H1 (cell line): ENCODE data around the gene SSH2. TPM values are rescaled to one million over a fixed set of nuclear protein-coding genes. Genes with fewer than 3 reads are reported as not detected.

Experiments
- CTCF ChIA-PET: fragments of 300-600 bp; sonication (Branson Sonifier 250); formaldehyde crosslinking; loops from one replicate; lab custom pipeline; 2021; ENCODE audit not compliant: partially characterized antibody; lab: Charles Lee
- POLR2A ChIA-PET: fragments of 300-600 bp; sonication (Branson Sonifier 250); formaldehyde crosslinking; loops from one replicate; lab custom pipeline; 2021; ENCODE audit warnings: inconsistent platforms; ENCODE audit not compliant: partially characterized antibody; lab: Charles Lee
- DNase-seq, 2 experiments: peaks; one replicate each; pipeline versions ENCODE4 v3.0.0 to v3.0.0-alpha.2; 2010 to 2022; ENCODE audit warnings: low spot score in 2 of 2, low read depth in 1 of 2, mixed read lengths in 1 of 2
- FAIRE-seq: peaks from 2 replicates; lab custom pipeline; 2011; peaks lifted over from hg19 to GRCh38; lab: Jason Lieb, UNC
- H2AFZ ChIP-seq: 2 replicates; pipeline ENCODE4 v1.8.1; 2012; ENCODE audit warnings: low read length, inconsistent platforms
- H2AK5ac ChIP-seq: 2 replicates; pipeline ENCODE4 v1.6.1; 2013; ENCODE audit warnings: low read depth, low read length
- H2BK120ac ChIP-seq: replicated peaks from 2 replicates; pipeline ENCODE3; 2013; ENCODE audit warnings: low read depth, low read length, inconsistent platforms
- H2BK12ac ChIP-seq: 2 replicates; pipeline ENCODE4 v1.6.1; 2013; ENCODE audit warnings: low read depth, low read length
- H2BK15ac ChIP-seq: 2 replicates; pipeline ENCODE4 v1.6.1; 2013; ENCODE audit warnings: low read length
- H2BK20ac ChIP-seq: 2 replicates; pipeline ENCODE4 v1.6.1; 2013; ENCODE audit warnings: low read length
- H2BK5ac ChIP-seq: 2 replicates; pipeline ENCODE4 v1.6.1; 2013; ENCODE audit warnings: low read depth, low read length
- H3K14ac ChIP-seq: 2 replicates; pipeline ENCODE4 v1.6.1; 2013; ENCODE audit warnings: inconsistent platforms; ENCODE audit not compliant: insufficient read length
- H3K18ac ChIP-seq: 2 replicates; pipeline ENCODE4 v1.6.1; 2013; ENCODE audit warnings: low read length; ENCODE audit errors: extremely low read depth
- H3K23ac ChIP-seq: 2 replicates; pipeline ENCODE4 v1.6.1; 2013; ENCODE audit warnings: inconsistent platforms; ENCODE audit not compliant: insufficient read length
- H3K23me2 ChIP-seq: 2 replicates; pipeline ENCODE4 v1.6.1; 2013; ENCODE audit warnings: low read depth, low read length
- H3K27ac ChIP-seq: 2 replicates; pipeline ENCODE4 v1.6.1; 2011; ENCODE audit warnings: low read depth, low read length, inconsistent platforms
- H3K27me3 ChIP-seq, 4 experiments: replicated peaks in 1 of 4; 1 replicate in 1 of 4; 2 replicates in 3 of 4; pipeline versions ENCODE4 v1.6.1 to v1.8.1; 2011 to 2013; ENCODE audit warnings: low read length in 3 of 4, mild to moderate bottlenecking in 3 of 4, inconsistent platforms in 2 of 4, mixed read lengths in 2 of 4, moderate library complexity in 1 of 4; ENCODE audit not compliant: control insufficient read depth in 3 of 4, insufficient read depth in 3 of 4; ENCODE audit errors: extremely low read depth in 1 of 4
- H3K36me3 ChIP-seq, 4 experiments: 2 replicates each; pipeline versions ENCODE4 v1.6.1 to v1.8.1; 2011 to 2013; ENCODE audit warnings: mild to moderate bottlenecking in 4 of 4, low read length in 3 of 4, moderate library complexity in 2 of 4, control low read depth in 1 of 4, inconsistent platforms in 1 of 4; ENCODE audit not compliant: insufficient read depth in 4 of 4, control insufficient read depth in 2 of 4
- H3K4ac ChIP-seq: replicated peaks from 2 replicates; pipeline ENCODE3; 2013; ENCODE audit warnings: low read length, low read depth, mixed read lengths, inconsistent platforms; ENCODE audit not compliant: insufficient read length
- H3K4me1 ChIP-seq, 4 experiments: replicated peaks in 1 of 4; 1 replicate in 1 of 4; 2 replicates in 3 of 4; pipeline versions ENCODE4 v1.6.1 to v1.8.1; 2011 to 2013; ENCODE audit warnings: low read length in 3 of 4, inconsistent platforms in 2 of 4, mixed read lengths in 1 of 4; ENCODE audit not compliant: insufficient read depth in 4 of 4, control insufficient read depth in 3 of 4
- H3K4me2 ChIP-seq, 2 experiments: 2 replicates each; pipeline versions ENCODE4 v1.6.1 to v1.8.1; 2011 to 2013; ENCODE audit warnings: low read depth in 2 of 2, low read length in 2 of 2, control low read depth in 1 of 2, inconsistent platforms in 1 of 2, mild to moderate bottlenecking in 1 of 2; ENCODE audit not compliant: insufficient read depth in 1 of 2
- H3K4me3 ChIP-seq, 4 experiments: fragments of 200-600, 300-600 bp in 1 of 4; sonication (generic), shearing (Covaris generic), sonication (Bioruptor Twin) in 1 of 4; 2 replicates each; pipeline versions ENCODE4 v1.5.1 to v1.8.1; 2011 to 2016; ENCODE audit warnings: low read length in 4 of 4, low read depth in 3 of 4, control low read depth in 2 of 4, inconsistent platforms in 2 of 4, mild to moderate bottlenecking in 2 of 4, mixed read lengths in 1 of 4, moderate library complexity in 1 of 4; ENCODE audit not compliant: insufficient read depth in 2 of 4; ENCODE audit errors: extremely low read depth in 1 of 4
- H3K56ac ChIP-seq: replicated peaks from 2 replicates; pipeline ENCODE3; 2013; ENCODE audit warnings: low read depth, mild to moderate bottlenecking, mixed read lengths, low read length, inconsistent platforms; ENCODE audit not compliant: insufficient read length
- H3K79me1 ChIP-seq: 2 replicates; pipeline ENCODE4 v1.6.1; 2013; ENCODE audit warnings: low read depth, low read length, control low read depth
- H3K79me2 ChIP-seq, 2 experiments: 2 replicates each; pipeline versions ENCODE4 v1.6.1 to v1.8.1; 2012 to 2013; ENCODE audit warnings: low read length in 2 of 2, mild to moderate bottlenecking in 2 of 2, inconsistent platforms in 1 of 2; ENCODE audit not compliant: insufficient read depth in 2 of 2, control insufficient read depth in 1 of 2
- H3K9ac ChIP-seq, 4 experiments: replicated peaks in 1 of 4; 1 replicate in 1 of 4; 2 replicates in 3 of 4; pipeline versions ENCODE4 v1.6.1 to v1.8.1; 2011 to 2013; ENCODE audit warnings: low read depth in 3 of 4, low read length in 3 of 4, control low read depth in 2 of 4, mild to moderate bottlenecking in 2 of 4, moderate library complexity in 2 of 4, inconsistent platforms in 1 of 4; ENCODE audit errors: extremely low read depth in 1 of 4
- H3K9me3 ChIP-seq, 2 experiments: 2 replicates each; pipeline versions ENCODE4 v1.6.1 to v1.8.1; 2012 to 2013; ENCODE audit warnings: mild to moderate bottlenecking in 2 of 2, moderate library complexity in 2 of 2, control low read depth in 1 of 2, inconsistent platforms in 1 of 2, low read depth in 1 of 2, low read length in 1 of 2, mixed read lengths in 1 of 2; ENCODE audit not compliant: insufficient read depth in 2 of 2
- H4K20me1 ChIP-seq, 2 experiments: replicated peaks in 1 of 2; 2 replicates each; pipeline versions ENCODE3 to v1.8.1; 2011 to 2013; ENCODE audit warnings: inconsistent platforms in 2 of 2, low read length in 2 of 2, mild to moderate bottlenecking in 1 of 2; ENCODE audit not compliant: insufficient read depth in 2 of 2, control insufficient read depth in 1 of 2
- H4K5ac ChIP-seq: 2 replicates; pipeline ENCODE4 v1.6.1; 2013; ENCODE audit warnings: low read length, low read depth, mixed read lengths, inconsistent platforms; ENCODE audit not compliant: insufficient read length
- H4K8ac ChIP-seq: 2 replicates; pipeline ENCODE4 v1.8.0; 2013; ENCODE audit warnings: mild to moderate bottlenecking, moderate library complexity, low read length, inconsistent platforms; ENCODE audit not compliant: insufficient read depth; ENCODE audit errors: extremely low read depth
- H4K91ac ChIP-seq: replicated peaks from 2 replicates; pipeline ENCODE3; 2013; ENCODE audit warnings: low read length, mixed read lengths, inconsistent platforms; ENCODE audit not compliant: insufficient read length
- CHD1 ChIP-seq: IDR thresholded peaks from 2 replicates; pipeline ENCODE4 v1.6.1; 2012; ENCODE audit warnings: low read depth, low read length, improper control_type of control experiment
- JUND ChIP-seq: IDR thresholded peaks from 2 replicates; pipeline ENCODE4 v1.6.1; 2011; ENCODE audit warnings: mild to moderate bottlenecking, improper control_type of control experiment, low read length
- WGBS, 2 experiments: shearing (Covaris generic) in 1 of 2; methylation state at CpG; one replicate each; pipeline versions ENCODE4 v1.1.6 to v1.1.7; 2013 to 2015; ENCODE audit warnings: low lambda C conversion rate in 2 of 2, mixed read lengths in 2 of 2, inconsistent platforms in 1 of 2, low coverage in 1 of 2, missing lambda C conversion rate in 1 of 2; ENCODE audit not compliant: insufficient replicate concordance in 2 of 2, insufficient coverage in 1 of 2, insufficient read length in 1 of 2; ENCODE audit errors: extremely low coverage in 1 of 2, missing lambda C conversion rate in 1 of 2; 5-methylcytosine and 5-hydroxymethylcytosine counted together
- polyA plus RNA-seq, 7 experiments: library from polyadenylated mRNA; depleted of rRNA in 3 of 7; stranded (reverse) in 5 of 7; unstranded in 2 of 7; fragments of >200 nt in 5 of 7; fragments of 200-250 nt in 2 of 7; gene quantifications; 1 replicate in 5 of 7; 2 replicates in 1 of 7; 4 replicates in 1 of 7; pipeline versions ENCODE4 v1.2.1 to v1.2.3, GENCODE V29; 2011 to 2013; ENCODE audit warnings: missing spikeins in 2 of 7, mixed read lengths in 2 of 7
- total RNA-seq: library from RNA; stranded (reverse); fragmentation: NEBNext Ultra II Directional; extraction: Animal tissue kit (Norgen Biotek cat#: 25700); gene quantifications from 2 replicates; pipeline ENCODE4 v1.2.1, GENCODE V29; 2021

Gene SSH2
- total and polyA plus RNA-seq, 2 of the 8 experiments (the other 6 are each of a cell fraction or from before 2014, with no cell fraction given): 5.2 to 15.9 TPM

DNA sequence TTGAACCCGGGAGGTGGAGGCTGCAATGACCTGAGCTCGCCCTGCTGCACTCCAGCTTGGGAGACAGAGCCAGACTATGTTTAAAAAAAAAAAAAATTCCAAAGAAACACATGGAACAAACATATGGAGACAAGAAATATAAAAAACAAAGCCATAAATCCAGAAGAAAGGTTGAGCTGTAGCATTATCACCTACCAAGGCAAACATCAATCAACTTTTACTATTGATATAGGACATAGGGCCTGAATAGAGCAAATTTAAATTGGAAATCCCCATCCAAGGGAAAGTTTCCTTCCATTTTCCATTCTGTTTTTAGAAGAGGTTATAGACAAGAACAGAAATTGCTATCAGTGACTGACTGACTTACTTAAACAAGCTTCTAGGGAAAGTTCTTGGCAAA, 56.6 kb downstream of the SSH2 start:
- Histone ChIP-seq H2BK12ac (no peak overlapping the region), H3K4me3 (no peak overlapping the region), H3K9me3 (no peaks in the 10 kb centered on the region), H4K5ac (no peak overlapping the region), H2AK5ac (no peak overlapping the region), H3K4ac (no peak overlapping the region), H3K23ac (no peak overlapping the region), H3K56ac (no peak overlapping the region), H3K27me3 (no peaks in the 10 kb centered on the region), H3K27ac (no peak overlapping the region), H3K9ac (no peak overlapping the region), H3K14ac (no peak overlapping the region), H3K79me1 (no peaks in the 10 kb centered on the region), H2AFZ (no peak overlapping the region), H3K18ac (no peak overlapping the region), H4K20me1 (no peaks in the 10 kb centered on the region), H4K91ac (no peak overlapping the region), H2BK20ac (no peak overlapping the region), H2BK15ac (no peak overlapping the region), H3K36me3 (no peaks in the 10 kb centered on the region), H3K4me1 (no peaks in the 10 kb centered on the region), H3K79me2 (peaks cover 0 to 3% of the 10 kb centered on the region in 2 experiments; a peak in 2 of 4 replicates), H2BK120ac (no peak overlapping the region), H3K23me2 (no peaks in the 10 kb centered on the region), H2BK5ac (no peak overlapping the region), H3K4me2 (no peak overlapping the region), H4K8ac (no peak overlapping the region)
- CTCF ChIA-PET: interaction anchor here (0.6 to 1.1 kb wide), 5 partner anchors 20 to 222 kb away, joined by 3 to 4 read pairs (median 3); no protein-coding TSS in a partner anchor
- DNase-seq (no peak), FAIRE-seq (no peak)
- 100% methylated on average over 2 of the region's 2 CpGs; no CpG with 5 or more reads in 1 of the 2 experiments for WGBS, 2 experiments
- POLR2A ChIA-PET: interaction anchor here (0.7 to 1.3 kb wide), 2 partner anchors 240 to 594 kb away, joined by 3 read pairs; no protein-coding TSS in a partner anchor
- TF ChIP-seq JUND (no peak), CHD1 (no peak)
